OCI-M2 (cell line): Measurements from ENCODE around the gene KIF18B.

Experiments used
- DNase-seq: peaks from one replicate; lab custom pipeline; 2025; ENCODE audit not compliant: unreplicated experiment; lab: John Stamatoyannopoulos, UW

Gene KIF18B

GRCh38 chr17:44941712-44942331 lies 5.8 kb downstream of the KIF18B start:
- DNase-seq: no peak

- DNase-seq: no peak
These were observed 6.8 kb downstream of the KIF18B start for GRCh38 chr17:44940768-44941167.

GRCh38 chr17:44940317-44940716 lies 7.3 kb downstream of the KIF18B start:
- no peak for DNase-seq

- no peak for DNase-seq
These were observed 12.5 kb downstream of the KIF18B start for GRCh38 chr17:44935116-44935515.

GRCh38 chr17:44934745-44935105 lies 12.8 kb downstream of the KIF18B start:
- no peak for DNase-seq

GRCh38 chr17:44933824-44934744 lies 13.5 kb downstream of the KIF18B start:
- no peak for DNase-seq

GRCh38 chr17:44932787-44933097 lies 14.8 kb downstream of the KIF18B start:
- DNase-seq: no peak

GRCh38 chr17:44932096-44932786 lies 15.3 kb downstream of the KIF18B start:
- no peak for DNase-seq

- no peak for DNase-seq
These were observed 16.2 kb downstream of the KIF18B start for GRCh38 chr17:44931376-44931775.

- no peak for DNase-seq
These were observed 16.9 kb downstream of the KIF18B start for GRCh38 chr17:44930667-44931066.

GRCh38 chr17:44928950-44929720 lies 18.4 kb downstream of the KIF18B start:
- no peak for DNase-seq

GRCh38 chr17:44928136-44928535 lies 19.4 kb downstream of the KIF18B start:
- no peak for DNase-seq

GRCh38 chr17:44927696-44928095 lies 19.9 kb downstream of the KIF18B start:
- DNase-seq: no peak

GRCh38 chr17:44926821-44927525 lies 20.6 kb downstream of the KIF18B start:
- no peak for DNase-seq

GRCh38 chr17:44925731-44926697 lies 21.6 kb downstream of the KIF18B start:
- no peak for DNase-seq

GRCh38 chr17:44924107-44924544 lies 23.4 kb downstream of the KIF18B start:
- no peak for DNase-seq

- no peak for DNase-seq
These were observed 24.7 kb downstream of the KIF18B start for GRCh38 chr17:44922746-44923470.

- DNase-seq: no peak
These were observed 25.4 kb downstream of the KIF18B start for GRCh38 chr17:44922136-44922535.
